HepG2 (cell line): ENCODE data around the gene C1orf116. TPM values are rescaled to one million over a fixed set of nuclear protein-coding genes. Genes with fewer than 3 reads are reported as not detected.
A peak's percentile ranks its signal among the peaks of the same experiment; 100 is the strongest.

Experiments used
- ATRX ChIP-seq: sonication (generic); formaldehyde crosslinking; IDR thresholded peaks from 2 replicates; pipeline ENCODE4 v1.4.0; 2020; ENCODE audit warnings: missing genetic modification reagents, borderline replicate concordance
- CREM ChIP-seq, 2 experiments: sonication (generic) in 1 of 2; formaldehyde crosslinking in 1 of 2; IDR thresholded peaks; 2 replicates each; pipeline versions ENCODE4 v1.4.0 to v1.6.1; 2016 to 2020; ENCODE audit warnings: antibody characterized with exemption in 1 of 2, mild to moderate bottlenecking in 1 of 2, missing genetic modification reagents in 1 of 2
- KAT2B ChIP-seq: fragments of 150-350 bp; IDR thresholded peaks from 2 replicates; pipeline ENCODE4 v1.6.1; 2014; ENCODE audit warnings: low read depth, low read length, borderline replicate concordance
- KAT8 ChIP-seq: IDR thresholded peaks from 2 replicates; pipeline ENCODE4 v1.6.1; 2016; ENCODE audit warnings: missing genetic modification reagents, missing compliant biosample characterization
- POLR2A ChIP-seq, 2 experiments: IDR thresholded peaks; 2 replicates each; pipeline ENCODE4 v1.6.1; 2011; ENCODE audit warnings: low read depth in 2 of 2, low read length in 2 of 2, mild to moderate bottlenecking in 1 of 2, moderate library complexity in 1 of 2; ENCODE audit not compliant: insufficient read depth in 1 of 2
- POLR2G ChIP-seq: fragments of 200-400 bp; formaldehyde crosslinking; IDR thresholded peaks from 2 replicates; pipeline ENCODE4 v1.6.1; 2018; ENCODE audit warnings: mild to moderate bottlenecking, low read depth, low read length, moderate library complexity
- SETDB1 ChIP-seq: sonication (generic); formaldehyde crosslinking; IDR thresholded peaks from 2 replicates; pipeline ENCODE4 v1.5.1; 2020; ENCODE audit warnings: missing genetic modification reagents, mild to moderate bottlenecking, borderline replicate concordance
- ZBTB20 ChIP-seq: sonication (generic); formaldehyde crosslinking; IDR thresholded peaks from 2 replicates; pipeline ENCODE4 v1.8.1; 2023; ENCODE audit warnings: missing genetic modification reagents, low read depth, mild to moderate bottlenecking, borderline replicate concordance
- ZNF335 ChIP-seq: sonication (generic); formaldehyde crosslinking; IDR thresholded peaks from 2 replicates; pipeline ENCODE4 v1.4.0; 2020; ENCODE audit warnings: missing genetic modification reagents
- ZNF589 ChIP-seq: sonication (generic); formaldehyde crosslinking; conservative IDR thresholded peaks from 2 replicates; pipeline ENCODE4 v1.8.0; 2022; ENCODE audit warnings: mild to moderate bottlenecking, moderate library complexity, missing genetic modification reagents
- ZNF660 ChIP-seq: sonication (generic); formaldehyde crosslinking; IDR thresholded peaks from 2 replicates; pipeline ENCODE4 v1.5.1; 2020; ENCODE audit warnings: mild to moderate bottlenecking, low read depth, missing genetic modification reagents, borderline replicate concordance
- ZNF75D ChIP-seq: sonication (generic); formaldehyde crosslinking; IDR thresholded peaks from 2 replicates; pipeline ENCODE4 v1.8.1; 2023; ENCODE audit warnings: missing genetic modification reagents, mild to moderate bottlenecking, borderline replicate concordance
- polyA plus RNA-seq, 8 experiments: library from polyadenylated mRNA; depleted of rRNA in 3 of 8; stranded (reverse) in 7 of 8; unstranded in 1 of 8; fragments of >200 nt; fragmentation: Illumina TruSeq in 4 of 8; extraction: Trizol in 4 of 8; gene quantifications; 2 replicates each; pipeline versions ENCODE4 v1.2.1 to v1.2.3, GENCODE V29; 2011 to 2016; ENCODE audit warnings: low read depth in 4 of 8, missing spikeins in 1 of 8, mixed read lengths in 1 of 8; ENCODE audit not compliant: insufficient read depth in 1 of 8
- total RNA-seq, 5 experiments: library from RNA; depleted of rRNA; stranded (reverse); fragments of >200 nt; fragmentation: Illumina TruSeq; extraction: Trizol; gene quantifications; 2 replicates each; pipeline ENCODE4 v1.2.3, GENCODE V29; 2016; ENCODE audit warnings: low read depth in 1 of 5
- TF ChIP-seq, protein P1 (sequence below): IDR thresholded peaks from 2 replicates; pipeline ENCODE4 v1.6.1; 2016; ENCODE audit warnings: missing compliant biosample characterization, missing genetic modification reagents, borderline replicate concordance
- TF ChIP-seq, protein P2 (sequence below): sonication (generic); formaldehyde crosslinking; IDR thresholded peaks from 2 replicates; pipeline ENCODE4 v1.4.0; 2020; ENCODE audit warnings: mild to moderate bottlenecking, missing genetic modification reagents
- TF ChIP-seq, protein P3 (sequence below): sonication (generic); formaldehyde crosslinking; IDR thresholded peaks from 2 replicates; pipeline ENCODE4 v1.4.0; 2020; ENCODE audit warnings: mild to moderate bottlenecking, missing genetic modification reagents
- TF ChIP-seq, protein P4 (sequence below): IDR thresholded peaks from 2 replicates; pipeline ENCODE4 v1.6.1; 2016; ENCODE audit warnings: missing biosample characterization, missing genetic modification reagents, low read depth
- TF ChIP-seq, protein P5 (sequence below): sonication (generic); formaldehyde crosslinking; IDR thresholded peaks from 2 replicates; pipeline ENCODE4 v1.5.0; 2020; ENCODE audit warnings: missing genetic modification reagents, mild to moderate bottlenecking, borderline replicate concordance
- TF ChIP-seq, protein P6 (sequence below): sonication (generic); formaldehyde crosslinking; conservative IDR thresholded peaks from 2 replicates; pipeline ENCODE4 v1.8.0; 2022; ENCODE audit warnings: low read depth, missing genetic modification reagents

C1orf116 gene
- total and polyA plus RNA-seq, 2 of the 13 experiments (the other 11 are each of a cell fraction or from before 2014, with no cell fraction given) = 0.51 to 0.95 TPM

DNA sequence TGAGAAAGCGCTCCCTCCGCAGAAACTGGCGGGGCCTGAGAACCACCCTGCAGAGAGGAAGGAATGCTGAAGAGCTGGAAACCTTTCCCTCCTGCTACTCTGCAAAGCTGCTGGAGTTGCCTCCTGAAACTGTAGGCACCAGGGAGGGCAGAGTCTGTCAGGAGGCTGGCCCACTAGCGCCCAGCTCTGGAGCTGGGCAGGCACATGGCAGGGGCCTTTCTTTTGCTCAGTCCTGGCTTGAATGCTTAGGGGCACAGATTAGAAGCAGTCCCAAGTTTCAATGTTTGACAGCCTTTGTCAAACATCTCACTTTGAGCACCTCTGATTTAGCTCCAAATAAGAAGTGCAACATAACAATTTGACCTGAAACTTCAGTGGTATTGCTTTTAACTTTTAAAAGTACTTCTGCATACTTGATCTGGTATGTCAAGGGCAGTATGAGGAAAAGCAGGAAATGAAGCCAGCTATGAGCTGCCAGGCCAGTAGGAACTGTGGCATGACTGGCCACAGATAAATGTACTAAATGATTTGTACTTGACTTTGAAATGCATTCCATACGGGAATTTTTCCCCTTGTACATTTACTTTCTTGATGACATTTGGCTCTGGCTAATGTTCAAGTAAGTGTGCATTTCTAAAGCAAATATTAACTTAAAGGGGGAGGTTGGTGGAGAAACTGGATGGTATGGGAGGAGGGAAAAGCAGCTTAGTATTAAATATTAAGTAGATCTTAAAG lies 7.2 kb downstream of the C1orf116 start (continued):
- TF ChIP-seq, protein P1, sequence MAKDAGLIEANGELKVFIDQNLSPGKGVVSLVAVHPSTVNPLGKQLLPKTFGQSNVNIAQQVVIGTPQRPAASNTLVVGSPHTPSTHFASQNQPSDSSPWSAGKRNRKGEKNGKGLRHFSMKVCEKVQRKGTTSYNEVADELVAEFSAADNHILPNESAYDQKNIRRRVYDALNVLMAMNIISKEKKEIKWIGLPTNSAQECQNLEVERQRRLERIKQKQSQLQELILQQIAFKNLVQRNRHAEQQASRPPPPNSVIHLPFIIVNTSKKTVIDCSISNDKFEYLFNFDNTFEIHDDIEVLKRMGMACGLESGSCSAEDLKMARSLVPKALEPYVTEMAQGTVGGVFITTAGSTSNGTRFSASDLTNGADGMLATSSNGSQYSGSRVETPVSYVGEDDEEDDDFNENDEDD (CRISPR knock-in tag) = no peak
- no peak for TF ChIP-seq KAT2B
- TF ChIP-seq ZBTB20 (CRISPR knock-in tag) = peak; percentile 89; the same call in 1 of the 2 replicates
- peak; percentile 31; the same call in 1 of the 2 replicates for TF ChIP-seq CREM (IDR thresholded peaks at IDR 0.05)
- no peak for TF ChIP-seq CREM (CRISPR knock-in tag; IDR thresholded peaks at IDR 0.05)
- TF ChIP-seq ZNF660 (CRISPR knock-in tag) = no peak
- no peak for TF ChIP-seq ATRX
- TF ChIP-seq KAT8 (CRISPR knock-in tag) = peak; percentile 21; the same call in 1 of the 2 replicates
- no peak for TF ChIP-seq ZNF75D (CRISPR knock-in tag)
- TF ChIP-seq ZNF589 (CRISPR knock-in tag) = no peak
- TF ChIP-seq, protein P2, sequence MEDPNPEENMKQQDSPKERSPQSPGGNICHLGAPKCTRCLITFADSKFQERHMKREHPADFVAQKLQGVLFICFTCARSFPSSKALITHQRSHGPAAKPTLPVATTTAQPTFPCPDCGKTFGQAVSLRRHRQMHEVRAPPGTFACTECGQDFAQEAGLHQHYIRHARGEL (CRISPR knock-in tag) = no peak
- TF ChIP-seq, protein P3, sequence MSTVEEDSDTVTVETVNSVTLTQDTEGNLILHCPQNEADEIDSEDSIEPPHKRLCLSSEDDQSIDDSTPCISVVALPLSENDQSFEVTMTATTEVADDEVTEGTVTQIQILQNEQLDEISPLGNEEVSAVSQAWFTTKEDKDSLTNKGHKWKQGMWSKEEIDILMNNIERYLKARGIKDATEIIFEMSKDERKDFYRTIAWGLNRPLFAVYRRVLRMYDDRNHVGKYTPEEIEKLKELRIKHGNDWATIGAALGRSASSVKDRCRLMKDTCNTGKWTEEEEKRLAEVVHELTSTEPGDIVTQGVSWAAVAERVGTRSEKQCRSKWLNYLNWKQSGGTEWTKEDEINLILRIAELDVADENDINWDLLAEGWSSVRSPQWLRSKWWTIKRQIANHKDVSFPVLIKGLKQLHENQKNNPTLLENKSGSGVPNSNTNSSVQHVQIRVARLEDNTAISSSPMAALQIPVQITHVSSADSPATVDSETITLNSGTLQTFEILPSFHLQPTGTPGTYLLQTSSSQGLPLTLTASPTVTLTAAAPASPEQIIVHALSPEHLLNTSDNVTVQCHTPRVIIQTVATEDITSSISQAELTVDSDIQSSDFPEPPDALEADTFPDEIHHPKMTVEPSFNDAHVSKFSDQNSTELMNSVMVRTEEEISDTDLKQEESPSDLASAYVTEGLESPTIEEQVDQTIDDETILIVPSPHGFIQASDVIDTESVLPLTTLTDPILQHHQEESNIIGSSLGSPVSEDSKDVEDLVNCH = no peak
- no peak for TF ChIP-seq POLR2G
- TF ChIP-seq, protein P4, sequence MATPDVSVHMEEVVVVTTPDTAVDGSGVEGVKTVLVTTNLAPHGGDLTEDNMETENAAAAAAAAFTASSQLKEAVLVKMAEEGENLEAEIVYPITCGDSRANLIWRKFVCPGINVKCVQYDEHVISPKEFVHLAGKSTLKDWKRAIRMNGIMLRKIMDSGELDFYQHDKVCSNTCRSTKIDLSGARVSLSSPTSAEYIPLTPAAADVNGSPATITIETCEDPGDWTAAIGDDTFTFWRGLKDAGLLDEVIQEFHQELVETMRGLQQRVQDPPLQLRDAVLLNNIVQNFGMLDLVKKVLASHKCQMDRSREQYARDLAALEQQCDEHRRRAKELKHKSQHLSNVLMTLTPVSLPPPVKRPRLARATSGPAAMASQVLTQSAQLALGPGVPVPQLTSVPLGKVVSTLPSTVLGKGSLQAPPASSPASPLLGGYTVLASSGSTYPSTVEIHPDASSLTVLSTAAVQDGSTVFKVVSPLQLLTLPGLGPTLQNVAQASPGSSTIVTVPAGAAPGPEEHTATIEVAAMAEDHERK (CRISPR knock-in tag) = no peak
- TF ChIP-seq, protein P5, sequence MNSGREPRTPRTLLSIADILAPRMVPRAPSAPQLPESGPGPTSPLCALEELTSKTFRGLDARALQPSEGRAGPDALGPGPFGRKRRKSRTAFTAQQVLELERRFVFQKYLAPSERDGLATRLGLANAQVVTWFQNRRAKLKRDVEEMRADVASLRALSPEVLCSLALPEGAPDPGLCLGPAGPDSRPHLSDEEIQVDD (CRISPR knock-in tag) = no peak
- TF ChIP-seq, protein P6, sequence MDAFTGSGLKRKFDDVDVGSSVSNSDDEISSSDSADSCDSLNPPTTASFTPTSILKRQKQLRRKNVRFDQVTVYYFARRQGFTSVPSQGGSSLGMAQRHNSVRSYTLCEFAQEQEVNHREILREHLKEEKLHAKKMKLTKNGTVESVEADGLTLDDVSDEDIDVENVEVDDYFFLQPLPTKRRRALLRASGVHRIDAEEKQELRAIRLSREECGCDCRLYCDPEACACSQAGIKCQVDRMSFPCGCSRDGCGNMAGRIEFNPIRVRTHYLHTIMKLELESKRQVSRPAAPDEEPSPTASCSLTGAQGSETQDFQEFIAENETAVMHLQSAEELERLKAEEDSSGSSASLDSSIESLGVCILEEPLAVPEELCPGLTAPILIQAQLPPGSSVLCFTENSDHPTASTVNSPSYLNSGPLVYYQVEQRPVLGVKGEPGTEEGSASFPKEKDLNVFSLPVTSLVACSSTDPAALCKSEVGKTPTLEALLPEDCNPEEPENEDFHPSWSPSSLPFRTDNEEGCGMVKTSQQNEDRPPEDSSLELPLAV (CRISPR knock-in tag) = no peak
- TF ChIP-seq SETDB1 (CRISPR knock-in tag) = no peak
- TF ChIP-seq POLR2A (IDR thresholded peaks at IDR 0.05; ENCODE audit: insufficient read depth in 1 of 2, low read depth in 2 of 2, low read length in 2 of 2) = no peak
- no peak for TF ChIP-seq ZNF335
